ENCODE results near the gene RPH3AL.
A peak's percentile ranks its signal among the peaks of the same experiment; 100 is the strongest.

RPH3AL gene

DNA sequence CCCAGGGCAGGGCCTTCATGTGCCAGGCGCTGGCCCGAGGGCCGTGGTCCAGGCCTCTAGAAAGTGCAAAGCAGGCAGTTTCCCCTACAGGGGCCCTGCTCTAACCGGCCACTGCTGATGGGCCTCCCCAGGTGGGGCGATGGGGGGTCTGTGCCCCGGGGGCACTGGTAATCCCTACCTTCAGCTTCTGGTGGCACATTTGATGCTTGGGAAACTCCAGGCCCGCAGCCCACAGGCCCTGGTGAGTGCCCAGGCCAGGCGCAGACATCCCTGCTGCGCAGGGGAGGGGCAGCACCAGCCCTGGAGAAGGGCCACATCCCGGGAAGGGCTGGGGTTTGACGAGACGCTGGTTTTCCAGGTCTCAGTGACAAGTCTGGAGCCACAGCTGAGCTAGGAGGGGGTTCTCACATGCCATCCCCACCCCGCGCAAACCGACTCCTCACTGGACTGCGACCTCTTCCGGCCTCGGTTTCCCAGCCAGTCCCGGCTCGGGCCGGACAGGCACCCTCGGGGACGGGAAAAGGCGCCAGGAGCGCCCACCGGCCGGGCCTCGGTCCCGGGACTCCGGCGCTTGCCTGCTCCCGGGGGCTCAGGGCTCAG, 172.7 kb downstream of the RPH3AL start:
- H2BK5ac ChIP-seq (ENCODE audit: low read length), result no peak overlapping the region
- peak overlapping the region; percentile 0 for H3K4me2 ChIP-seq (ENCODE audit: low read length)
- no peak overlapping the region for H4K5ac ChIP-seq (ENCODE audit: low read length)
- H3K18ac ChIP-seq (ENCODE audit: low read length), result peak overlapping the region; percentile 19
- peaks cover 2% of the 10 kb centered on the region for H3K27me3 ChIP-seq (ENCODE audit: insufficient read depth, low read length, poor library complexity)
- H3K56ac ChIP-seq (ENCODE audit: low read length), result peak overlapping the region; percentile 74
- no peak overlapping the region for H4K8ac ChIP-seq (ENCODE audit: low read depth, low read length)
- no peaks in the 10 kb centered on the region for H3K36me3 ChIP-seq (ENCODE audit: control insufficient read depth, insufficient read depth, low read length)
- no peak overlapping the region for H2AK5ac ChIP-seq (ENCODE audit: low read length)
- no CpG with 5 or more reads among the region's 32 CpGs for WGBS (ENCODE audit: extremely low coverage, insufficient coverage, low lambda C conversion rate)
- H3K27ac ChIP-seq (ENCODE audit: low read depth, low read length), result no peak overlapping the region
- H3K23ac ChIP-seq (ENCODE audit: low read length), result no peak overlapping the region
- H2BK120ac ChIP-seq (ENCODE audit: low read depth, low read length), result no peak overlapping the region
- H3K4ac ChIP-seq (ENCODE audit: low read depth, low read length), result no peak overlapping the region
- DNase-seq, result peak; percentile 33
- peak overlapping the region; percentile 0 for H3K9ac ChIP-seq (ENCODE audit: low read length)
- H3K4me1 ChIP-seq (ENCODE audit: control insufficient read depth, low read depth, low read length), result no peaks in the 10 kb centered on the region
- no peak overlapping the region for H3K4me3 ChIP-seq (ENCODE audit: low read length)
- no peak overlapping the region for H2BK15ac ChIP-seq (replicated peaks; ENCODE audit: low read depth)
- no peaks in the 10 kb centered on the region for H3K79me1 ChIP-seq (ENCODE audit: low read length)
- no peaks in the 10 kb centered on the region for H3K79me2 ChIP-seq (ENCODE audit: control insufficient read depth, insufficient read depth, low read length)

DNA sequence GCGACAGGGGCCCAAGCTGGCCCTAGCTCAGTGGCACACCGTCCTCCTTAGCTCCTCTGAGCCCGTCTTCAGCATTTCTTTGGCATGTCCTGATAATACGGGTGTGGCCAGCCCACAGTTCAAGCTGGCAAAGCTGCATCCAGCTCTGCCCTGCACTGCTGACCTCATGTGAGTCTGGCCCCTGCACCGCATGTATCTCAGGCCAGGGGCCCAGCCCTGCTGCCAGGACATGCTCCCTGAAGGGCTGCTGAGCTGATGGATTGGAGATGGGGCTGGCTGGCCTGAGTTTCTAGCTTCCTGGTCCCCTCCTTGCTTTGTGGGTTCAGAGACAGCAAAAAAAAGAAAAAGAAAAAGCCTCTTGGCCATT, 173.6 kb downstream of the RPH3AL start:
- Histone ChIP-seq H3K36me3 (ENCODE audit: control insufficient read depth, insufficient read depth, low read length) (no peaks in the 10 kb centered on the region), H3K79me2 (ENCODE audit: control insufficient read depth, insufficient read depth, low read length) (no peaks in the 10 kb centered on the region), H3K27me3 (ENCODE audit: insufficient read depth, low read length, poor library complexity) (peaks cover 2% of the 10 kb centered on the region), H3K4ac (ENCODE audit: low read depth, low read length) (no peak overlapping the region), H2AK5ac (ENCODE audit: low read length) (no peak overlapping the region), H3K56ac (ENCODE audit: low read length) (no peak overlapping the region), H2BK15ac (replicated peaks; ENCODE audit: low read depth) (no peak overlapping the region), H3K18ac (ENCODE audit: low read length) (no peak overlapping the region), H4K8ac (ENCODE audit: low read depth, low read length) (no peak overlapping the region), H3K4me1 (ENCODE audit: control insufficient read depth, low read depth, low read length) (no peaks in the 10 kb centered on the region), H2BK120ac (ENCODE audit: low read depth, low read length) (no peak overlapping the region), H3K23ac (ENCODE audit: low read length) (no peak overlapping the region), H3K27ac (ENCODE audit: low read depth, low read length) (no peak overlapping the region), H3K4me2 (ENCODE audit: low read length) (no peak overlapping the region), H3K9ac (ENCODE audit: low read length) (no peak overlapping the region), H3K4me3 (ENCODE audit: low read length) (no peak overlapping the region), H3K79me1 (ENCODE audit: low read length) (no peaks in the 10 kb centered on the region), H4K5ac (ENCODE audit: low read length) (no peak overlapping the region), H2BK5ac (ENCODE audit: low read length) (no peak overlapping the region)
- WGBS (ENCODE audit: extremely low coverage, insufficient coverage, low lambda C conversion rate), result no CpG with 5 or more reads among the region's 5 CpGs
- DNase-seq, result no peak

DNA sequence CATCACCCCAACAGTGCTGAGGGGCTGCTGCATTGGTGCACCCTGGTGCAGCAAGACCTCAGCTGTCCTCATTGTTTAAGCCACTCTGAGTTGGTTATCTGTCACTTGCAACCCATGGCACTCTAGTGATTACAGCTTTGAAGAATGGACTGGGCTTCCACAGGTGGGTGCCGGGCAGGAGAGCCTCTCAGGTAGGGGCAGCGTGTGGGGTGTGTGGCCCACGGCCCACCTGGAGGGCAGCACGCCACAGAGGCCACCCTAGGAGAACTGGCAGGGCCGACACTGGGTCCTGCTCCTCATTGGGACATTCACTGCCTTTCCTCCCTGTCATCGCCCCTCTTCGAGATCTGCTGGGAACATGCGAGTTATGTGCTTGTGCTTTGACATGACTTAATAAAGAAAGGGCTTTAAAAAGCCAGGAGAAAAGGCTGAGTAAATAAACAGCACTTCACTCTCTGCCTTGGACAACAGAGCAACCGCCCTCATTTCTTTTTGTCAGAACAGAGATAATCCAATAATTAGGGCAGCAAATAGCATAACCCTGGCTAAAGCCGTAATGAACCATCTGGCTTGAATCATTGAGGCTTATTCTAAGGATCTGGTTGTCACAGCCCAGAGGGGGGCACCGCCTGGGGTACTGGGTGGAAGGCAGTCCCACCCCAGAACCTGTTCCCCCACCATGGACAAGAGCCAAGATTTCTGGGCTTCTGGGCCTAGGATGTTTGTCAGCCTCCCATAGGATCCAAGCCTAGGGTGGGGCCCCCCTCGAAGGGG, 174.1 kb downstream of the RPH3AL start:
- Histone ChIP-seq H3K18ac (ENCODE audit: low read length) (no peak overlapping the region), H3K56ac (ENCODE audit: low read length) (no peak overlapping the region), H4K5ac (ENCODE audit: low read length) (no peak overlapping the region), H3K9ac (ENCODE audit: low read length) (no peak overlapping the region), H3K36me3 (ENCODE audit: control insufficient read depth, insufficient read depth, low read length) (no peaks in the 10 kb centered on the region), H3K4me3 (ENCODE audit: low read length) (no peak overlapping the region), H3K4me2 (ENCODE audit: low read length) (no peak overlapping the region), H3K27ac (ENCODE audit: low read depth, low read length) (no peak overlapping the region), H3K23ac (ENCODE audit: low read length) (no peak overlapping the region), H3K4me1 (ENCODE audit: control insufficient read depth, low read depth, low read length) (no peaks in the 10 kb centered on the region), H2BK15ac (replicated peaks; ENCODE audit: low read depth) (no peak overlapping the region), H2BK5ac (ENCODE audit: low read length) (no peak overlapping the region), H3K4ac (ENCODE audit: low read depth, low read length) (no peak overlapping the region), H3K79me1 (ENCODE audit: low read length) (no peaks in the 10 kb centered on the region), H3K27me3 (ENCODE audit: insufficient read depth, low read length, poor library complexity) (peaks cover 2% of the 10 kb centered on the region), H2AK5ac (ENCODE audit: low read length) (no peak overlapping the region), H3K79me2 (ENCODE audit: control insufficient read depth, insufficient read depth, low read length) (no peaks in the 10 kb centered on the region), H2BK120ac (ENCODE audit: low read depth, low read length) (no peak overlapping the region), H4K8ac (ENCODE audit: low read depth, low read length) (no peak overlapping the region)
- no CpG with 5 or more reads among the region's 12 CpGs for WGBS (ENCODE audit: extremely low coverage, insufficient coverage, low lambda C conversion rate)
- no peak for DNase-seq

DNA sequence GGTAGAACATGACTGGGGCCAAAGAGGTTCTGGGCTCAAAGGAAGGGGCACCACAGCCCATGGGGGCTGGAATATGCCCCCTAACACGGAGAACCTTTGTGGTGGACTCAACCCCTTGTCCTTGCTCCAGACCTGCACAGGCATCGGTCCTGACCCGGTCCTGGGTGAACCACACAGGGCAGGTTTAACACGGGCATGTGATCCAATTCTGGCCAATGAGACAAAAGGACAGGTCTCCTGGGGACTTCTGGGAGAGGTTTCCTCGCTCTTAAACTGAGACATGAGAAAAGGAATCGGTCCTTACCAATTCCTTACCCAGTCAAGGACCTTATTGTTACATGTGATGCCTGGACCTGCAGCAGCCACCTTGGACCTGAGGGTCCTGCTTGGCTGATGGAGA, 174.8 kb downstream of the RPH3AL start:
- no peak for DNase-seq
- Histone ChIP-seq H3K23ac (ENCODE audit: low read length) (no peak overlapping the region), H3K79me1 (ENCODE audit: low read length) (no peaks in the 10 kb centered on the region), H2AK5ac (ENCODE audit: low read length) (no peak overlapping the region), H3K36me3 (ENCODE audit: control insufficient read depth, insufficient read depth, low read length) (no peaks in the 10 kb centered on the region), H3K27ac (ENCODE audit: low read depth, low read length) (no peak overlapping the region), H2BK15ac (replicated peaks; ENCODE audit: low read depth) (no peak overlapping the region), H2BK120ac (ENCODE audit: low read depth, low read length) (no peak overlapping the region), H4K8ac (ENCODE audit: low read depth, low read length) (no peak overlapping the region), H3K56ac (ENCODE audit: low read length) (no peak overlapping the region), H3K18ac (ENCODE audit: low read length) (no peak overlapping the region), H4K5ac (ENCODE audit: low read length) (no peak overlapping the region), H3K4ac (ENCODE audit: low read depth, low read length) (no peak overlapping the region), H3K79me2 (ENCODE audit: control insufficient read depth, insufficient read depth, low read length) (no peaks in the 10 kb centered on the region), H3K4me1 (ENCODE audit: control insufficient read depth, low read depth, low read length) (no peaks in the 10 kb centered on the region), H3K9ac (ENCODE audit: low read length) (no peak overlapping the region), H3K4me3 (ENCODE audit: low read length) (no peak overlapping the region), H3K4me2 (ENCODE audit: low read length) (no peak overlapping the region), H2BK5ac (ENCODE audit: low read length) (no peak overlapping the region), H3K27me3 (ENCODE audit: insufficient read depth, low read length, poor library complexity) (peaks cover 2% of the 10 kb centered on the region)
- WGBS (ENCODE audit: extremely low coverage, insufficient coverage, low lambda C conversion rate), result no CpG with 5 or more reads among the region's 6 CpGs

DNA sequence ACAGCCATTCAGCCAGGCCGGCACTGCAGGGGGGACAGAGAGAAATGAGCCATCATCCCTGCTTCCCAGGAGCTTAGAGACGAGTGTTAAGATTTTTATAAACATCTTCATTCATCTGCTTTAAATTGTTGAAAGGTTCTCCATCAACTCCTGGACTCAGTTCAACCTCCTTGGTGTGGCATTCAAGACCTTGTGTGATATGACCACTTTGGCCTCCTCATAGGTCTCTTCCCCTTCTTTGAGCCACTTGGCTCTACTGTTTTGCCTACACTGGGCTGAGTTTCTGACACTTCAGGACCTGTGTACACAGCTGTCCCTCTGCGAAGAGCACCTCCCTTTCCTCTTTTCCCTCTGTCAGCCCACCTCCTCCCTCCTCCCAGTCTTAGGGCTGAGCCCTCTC, 175.5 kb downstream of the RPH3AL start:
- Histone ChIP-seq H3K9ac (ENCODE audit: low read length) (no peak overlapping the region), H2BK120ac (ENCODE audit: low read depth, low read length) (no peak overlapping the region), H3K27ac (ENCODE audit: low read depth, low read length) (no peak overlapping the region), H4K8ac (ENCODE audit: low read depth, low read length) (no peak overlapping the region), H2BK15ac (replicated peaks; ENCODE audit: low read depth) (no peak overlapping the region), H3K18ac (ENCODE audit: low read length) (no peak overlapping the region), H3K4me2 (ENCODE audit: low read length) (no peak overlapping the region), H3K27me3 (ENCODE audit: insufficient read depth, low read length, poor library complexity) (peaks cover 2% of the 10 kb centered on the region), H3K79me1 (ENCODE audit: low read length) (no peaks in the 10 kb centered on the region), H2BK5ac (ENCODE audit: low read length) (no peak overlapping the region), H2AK5ac (ENCODE audit: low read length) (no peak overlapping the region), H3K36me3 (ENCODE audit: control insufficient read depth, insufficient read depth, low read length) (no peaks in the 10 kb centered on the region), H3K79me2 (ENCODE audit: control insufficient read depth, insufficient read depth, low read length) (no peaks in the 10 kb centered on the region), H3K4me3 (ENCODE audit: low read length) (no peak overlapping the region), H3K4me1 (ENCODE audit: control insufficient read depth, low read depth, low read length) (no peaks in the 10 kb centered on the region), H3K56ac (ENCODE audit: low read length) (no peak overlapping the region), H4K5ac (ENCODE audit: low read length) (no peak overlapping the region), H3K23ac (ENCODE audit: low read length) (no peak overlapping the region), H3K4ac (ENCODE audit: low read depth, low read length) (no peak overlapping the region)
- DNase-seq, result no peak
- no CpG with 5 or more reads among the region's 3 CpGs for WGBS (ENCODE audit: extremely low coverage, insufficient coverage, low lambda C conversion rate)
